Ovary (tissue), 9 donors: Measurements from ENCODE around the gene TTLL11. TPM values are rescaled to one million over a fixed set of nuclear protein-coding genes. Genes with fewer than 3 reads are reported as not detected.

Experiments
- DNase-seq, 5 donors: peaks; one replicate each; pipeline ENCODE4 v3.0.0-alpha.2; 2019 to 2020
- H3K27ac ChIP-seq, 2 donors: fragments of 200-600 bp; one replicate each; pipeline versions ENCODE4 v1.5.1 to v1.8.0; 2019 to 2022
- H3K27me3 ChIP-seq: fragments of 200-600 bp; one replicate; pipeline ENCODE4 v1.8.0; 2022
- H3K36me3 ChIP-seq: fragments of 200-600 bp; sonication (generic); one replicate; pipeline ENCODE4 v1.5.1; 2019
- H3K4me1 ChIP-seq: one replicate; pipeline ENCODE4 v1.8.1; 2013; ENCODE audit warnings: mild to moderate bottlenecking, moderate library complexity; ENCODE audit not compliant: insufficient read depth
- H3K4me3 ChIP-seq: fragments of 200-600 bp; sonication (generic); one replicate; pipeline ENCODE4 v1.5.1; 2017
- H3K9me3 ChIP-seq, 2 donors: fragments of 200-600 bp in 1 of 2; sonication (generic) in 1 of 2; one replicate each; pipeline versions ENCODE4 v1.5.1 to v1.8.1; 2013 to 2019; ENCODE audit warnings: mild to moderate bottlenecking in 1 of 2, moderate library complexity in 1 of 2
- EP300 ChIP-seq: sonication (generic); formaldehyde crosslinking; IDR thresholded peaks from one replicate; pipeline ENCODE4 v1.6.1; 2017; ENCODE audit warnings: antibody characterized with exemption
- POLR2A ChIP-seq: fragments of 450-650 bp; IDR thresholded peaks from one replicate; pipeline ENCODE4 v1.6.1; 2017; ENCODE audit warnings: antibody characterized with exemption, mild to moderate bottlenecking, moderate library complexity
- WGBS, 3 donors: extraction: QIAGEN DNeasy Blood & Tissue Kit in 1 of 3; methylation state at CpG; one replicate each; pipeline versions ENCODE4 v1.1.5 to v1.1.7; 2013 to 2017; 5-methylcytosine and 5-hydroxymethylcytosine counted together
- intact Hi-C, 4 donors: fragments of 100-400 bp; cut with DNase I; formaldehyde crosslinking; loops; one replicate each; pipeline versions ENCODE4 v1.11.0 to v1.15.1; 2022 to 2023
- polyA plus RNA-seq, 2 donors: library from polyadenylated mRNA; stranded (reverse); fragments of 200-250 nt in 1 of 2; fragments of 350-450 nt in 1 of 2; fragmentation: Illumina TruSeq in 1 of 2; extraction: RNeasy Lipid Tissue Mini Kit (QIAGEN cat#74804) in 1 of 2; gene quantifications; one replicate each; pipeline ENCODE4 v1.2.3, GENCODE V29; 2013 to 2014
- total RNA-seq, 7 donors: library from RNA; depleted of rRNA in 2 of 7; stranded (reverse); fragments of >200 nt in 2 of 7; fragmentation: NEBNext Ultra II Directional in 3 of 7; extraction: Animal tissue kit (Norgen Biotek cat#: 25700) in 3 of 7; gene quantifications; one replicate each; pipeline versions ENCODE4 v1.1.0 to v1.2.4, GENCODE V29; 2016 to 2023
- TF ChIP-seq, protein P1 (sequence below), 3 donors: fragments of 450-650 bp in 2 of 3; fragments of 200-600 bp in 1 of 3; IDR thresholded peaks; one replicate each; pipeline versions ENCODE4 v1.5.1 to v1.8.0; 2016 to 2022; ENCODE audit warnings: antibody characterized with exemption in 3 of 3, mild to moderate bottlenecking in 1 of 3
- donor health status: DM: no; HTN: no; CAD: no; lungs with moderate emphysema.
- donor health status: DM: no; HTN: no; CAD: no.
- donor health status: Bipolar disorder and iron deficiency.
- donor health status: DM: yes; HTN: yes; CAD: no.
- donor health status: DM: no; HTN: no; CAD: no.
- donor health status: DM: yes; HTN: yes; CAD: no.

The TTLL11 gene
- total and polyA plus RNA-seq, 9 donors, result 6.1 to 13.5 (median 9.2) TPM

- DNase-seq, result no peak
- intact Hi-C loops, result no loop called here
- WGBS, 3 donors, result 84 to 91% (median 90%) methylated on average over 11 of the region's 11 CpGs
- no peak for TF ChIP-seq EP300
- TF ChIP-seq, protein P1, sequence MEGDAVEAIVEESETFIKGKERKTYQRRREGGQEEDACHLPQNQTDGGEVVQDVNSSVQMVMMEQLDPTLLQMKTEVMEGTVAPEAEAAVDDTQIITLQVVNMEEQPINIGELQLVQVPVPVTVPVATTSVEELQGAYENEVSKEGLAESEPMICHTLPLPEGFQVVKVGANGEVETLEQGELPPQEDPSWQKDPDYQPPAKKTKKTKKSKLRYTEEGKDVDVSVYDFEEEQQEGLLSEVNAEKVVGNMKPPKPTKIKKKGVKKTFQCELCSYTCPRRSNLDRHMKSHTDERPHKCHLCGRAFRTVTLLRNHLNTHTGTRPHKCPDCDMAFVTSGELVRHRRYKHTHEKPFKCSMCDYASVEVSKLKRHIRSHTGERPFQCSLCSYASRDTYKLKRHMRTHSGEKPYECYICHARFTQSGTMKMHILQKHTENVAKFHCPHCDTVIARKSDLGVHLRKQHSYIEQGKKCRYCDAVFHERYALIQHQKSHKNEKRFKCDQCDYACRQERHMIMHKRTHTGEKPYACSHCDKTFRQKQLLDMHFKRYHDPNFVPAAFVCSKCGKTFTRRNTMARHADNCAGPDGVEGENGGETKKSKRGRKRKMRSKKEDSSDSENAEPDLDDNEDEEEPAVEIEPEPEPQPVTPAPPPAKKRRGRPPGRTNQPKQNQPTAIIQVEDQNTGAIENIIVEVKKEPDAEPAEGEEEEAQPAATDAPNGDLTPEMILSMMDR (IDR thresholded peaks at IDR 0.05), result no peak
- H3K27me3 ChIP-seq, result no peaks in the 10 kb centered on the region
- no peak overlapping the region for H3K4me3 ChIP-seq
- H3K36me3 ChIP-seq, result no peaks in the 10 kb centered on the region
- no peak overlapping the region for H3K27ac ChIP-seq
- H3K4me1 ChIP-seq, result peaks cover 5% of the 10 kb centered on the region
- H3K9me3 ChIP-seq, result no peaks in the 10 kb centered on the region
Observed at GRCh38 chr9:121814594-121814993, 278.5 kb downstream of the TTLL11 start.

- no peaks in the 10 kb centered on the region for H3K4me1 ChIP-seq
- intact Hi-C loops, result no loop called here
- no peak overlapping the region for H3K27ac ChIP-seq
- no peaks in the 10 kb centered on the region for H3K9me3 ChIP-seq
- no peaks in the 10 kb centered on the region for H3K27me3 ChIP-seq
- H3K36me3 ChIP-seq, result no peaks in the 10 kb centered on the region
- TF ChIP-seq EP300, result no peak
- TF ChIP-seq, protein P1 (IDR thresholded peaks at IDR 0.05), result no peak
- TF ChIP-seq POLR2A, result no peak
- no peak overlapping the region for H3K4me3 ChIP-seq
- 90 to 92% (median 91%) methylated on average over 13 of the region's 13 CpGs for WGBS, 3 donors
- DNase-seq, result no peak
Observed at GRCh38 chr9:121813519-121814210, 279.4 kb downstream of the TTLL11 start.

DNA sequence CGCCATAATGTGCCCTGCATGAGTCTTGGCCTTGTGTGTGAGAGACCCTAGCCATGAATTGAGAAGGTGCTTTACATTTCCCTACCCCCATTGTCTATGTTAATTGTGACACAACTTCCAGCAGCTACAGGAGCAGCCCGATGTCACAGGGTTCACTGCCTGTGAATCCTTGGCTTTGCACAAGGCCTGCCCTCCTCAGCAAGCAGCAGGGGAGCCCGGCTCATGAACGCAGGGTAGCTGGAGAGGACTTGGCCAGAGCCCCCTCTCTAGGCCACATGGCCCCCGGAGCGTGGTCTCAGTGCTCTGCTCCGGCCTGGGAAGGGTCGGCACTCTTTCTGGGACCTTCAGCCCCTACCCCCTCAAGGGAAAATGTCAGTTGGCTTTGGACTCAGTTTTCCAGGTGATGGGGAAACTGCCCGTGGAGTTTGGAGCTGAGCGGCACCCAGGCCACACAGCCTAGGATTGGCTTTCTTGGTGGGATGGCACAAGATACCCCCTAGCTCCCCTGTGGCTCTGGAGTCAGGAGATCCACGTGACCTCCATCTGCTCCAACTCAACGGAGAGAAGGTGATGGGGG lies 280.9 kb downstream of the TTLL11 start:
- H3K4me3 ChIP-seq, result no peak overlapping the region
- H3K4me1 ChIP-seq, result peaks cover 2% of the 10 kb centered on the region
- H3K9me3 ChIP-seq, result no peaks in the 10 kb centered on the region
- DNase-seq, result no peak
- WGBS, 3 donors, result 90 to 94% (median 93%) methylated on average over 12 of the region's 12 CpGs
- TF ChIP-seq POLR2A (no peak), EP300 (no peak)
- TF ChIP-seq, protein P1 (IDR thresholded peaks at IDR 0.05), result no peak
- intact Hi-C loops, result no loop called here
- H3K27ac ChIP-seq, result no peak overlapping the region
- no peaks in the 10 kb centered on the region for H3K27me3 ChIP-seq
- no peaks in the 10 kb centered on the region for H3K36me3 ChIP-seq

GRCh38 chr9:121811751-121812150 lies 281.4 kb downstream of the TTLL11 start:
- Histone ChIP-seq H3K27me3 (no peaks in the 10 kb centered on the region), H3K36me3 (no peaks in the 10 kb centered on the region), H3K4me3 (no peak overlapping the region), H3K4me1 (peaks cover 2% of the 10 kb centered on the region), H3K9me3 (no peaks in the 10 kb centered on the region), H3K27ac (no peak overlapping the region)
- no peak for DNase-seq
- TF ChIP-seq EP300, result no peak
- TF ChIP-seq, protein P1 (IDR thresholded peaks at IDR 0.05), result no peak
- no peak for TF ChIP-seq POLR2A
- WGBS, 3 donors, result 92 to 95% (median 94%) methylated on average over 10 of the region's 10 CpGs
- intact Hi-C loops, result no loop called here
